ENCODE measurements around the gene MGAT5B.

- TF ChIP-seq CTCF (IDR thresholded peaks at IDR 0.05 in 2 of 3, conservative IDR thresholded peaks at IDR 0.05 in 1 of 3; ENCODE audit: borderline replicate concordance in 1 of 3, insufficient read depth in 1 of 3, low read depth in 2 of 3, low read length in 2 of 3) (no peak), MAX (IDR thresholded peaks at IDR 0.05) (no peak), POLR2AphosphoS5 (IDR thresholded peaks at IDR 0.05; ENCODE audit: low read depth, low read length) (no peak), CEBPB (IDR thresholded peaks at IDR 0.05; ENCODE audit: low read depth) (no peak), SP1 (IDR thresholded peaks at IDR 0.05; ENCODE audit: low read depth) (no peak), EZH2 (IDR thresholded peaks at IDR 0.05) (no peak), POLR2A (IDR thresholded peaks at IDR 0.05; ENCODE audit: borderline replicate concordance, extremely low read depth, insufficient read depth, insufficient read length) (no peak), EGR1 (IDR thresholded peaks at IDR 0.05; ENCODE audit: low read depth) (no peak), YY1 (IDR thresholded peaks at IDR 0.05; ENCODE audit: extremely low read depth, insufficient replicate concordance, low read depth, low read length) (no peak), EZH2phosphoT487 (IDR thresholded peaks at IDR 0.05; ENCODE audit: borderline replicate concordance) (no peak)
Measured at GRCh38 chr17:76827736-76828135, 40.5 kb upstream of the MGAT5B start.
